ENCODE data around the gene CDC42EP5. TPM values are rescaled to one million over a fixed set of nuclear protein-coding genes. Genes with fewer than 3 reads are reported as not detected.

Gene CDC42EP5
- total RNA-seq, 1 experiment from 2014 or later, result 11.5 TPM

DNA sequence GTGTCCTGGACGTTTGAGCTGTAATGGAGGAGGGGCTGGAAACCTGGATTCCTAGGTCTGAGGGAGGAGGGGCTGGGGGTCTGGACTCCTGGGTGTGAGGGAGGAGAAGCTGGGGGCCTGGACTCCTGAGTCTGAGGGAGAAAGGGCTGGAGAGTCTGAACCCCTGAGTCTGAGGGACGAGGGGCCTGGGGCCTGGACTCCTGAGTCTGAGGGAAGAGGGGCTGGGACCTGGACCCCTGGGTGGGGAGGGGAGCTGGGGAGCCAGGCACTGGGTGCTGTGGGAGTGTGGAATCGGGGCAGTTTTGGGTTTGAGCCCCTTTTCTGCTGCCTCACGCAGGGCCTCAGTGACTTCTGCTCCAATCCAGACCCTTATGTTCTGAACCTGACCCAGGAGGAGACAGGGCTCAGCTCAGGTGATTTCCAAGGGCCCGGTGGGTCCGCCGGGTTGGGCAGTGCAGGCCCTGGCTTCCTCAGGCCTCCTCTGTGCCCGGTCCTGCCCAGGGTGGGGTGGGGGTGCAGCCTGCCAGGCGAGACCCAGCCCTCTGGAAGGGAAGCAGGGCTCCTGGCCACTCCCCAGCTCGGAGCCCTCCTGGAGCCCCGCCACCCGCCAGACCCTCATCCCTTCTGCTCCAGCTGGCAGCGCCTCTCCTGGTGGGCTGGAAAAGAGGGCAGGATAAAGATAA lies 43.4 kb downstream of the CDC42EP5 start (continued):
- TF ChIP-seq, protein P1, sequence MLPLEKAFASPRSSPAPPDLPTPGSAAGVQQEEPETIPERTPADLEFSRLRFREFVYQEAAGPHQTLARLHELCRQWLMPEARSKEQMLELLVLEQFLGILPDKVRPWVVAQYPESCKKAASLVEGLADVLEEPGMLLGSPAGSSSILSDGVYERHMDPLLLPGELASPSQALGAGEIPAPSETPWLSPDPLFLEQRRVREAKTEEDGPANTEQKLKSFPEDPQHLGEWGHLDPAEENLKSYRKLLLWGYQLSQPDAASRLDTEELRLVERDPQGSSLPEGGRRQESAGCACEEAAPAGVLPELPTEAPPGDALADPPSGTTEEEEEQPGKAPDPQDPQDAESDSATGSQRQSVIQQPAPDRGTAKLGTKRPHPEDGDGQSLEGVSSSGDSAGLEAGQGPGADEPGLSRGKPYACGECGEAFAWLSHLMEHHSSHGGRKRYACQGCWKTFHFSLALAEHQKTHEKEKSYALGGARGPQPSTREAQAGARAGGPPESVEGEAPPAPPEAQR (CRISPR knock-in tag; IDR thresholded peaks at IDR 0.05), result no peak
- TF ChIP-seq CREM (CRISPR knock-in tag; IDR thresholded peaks at IDR 0.05), result no peak
- TF ChIP-seq, protein P2, sequence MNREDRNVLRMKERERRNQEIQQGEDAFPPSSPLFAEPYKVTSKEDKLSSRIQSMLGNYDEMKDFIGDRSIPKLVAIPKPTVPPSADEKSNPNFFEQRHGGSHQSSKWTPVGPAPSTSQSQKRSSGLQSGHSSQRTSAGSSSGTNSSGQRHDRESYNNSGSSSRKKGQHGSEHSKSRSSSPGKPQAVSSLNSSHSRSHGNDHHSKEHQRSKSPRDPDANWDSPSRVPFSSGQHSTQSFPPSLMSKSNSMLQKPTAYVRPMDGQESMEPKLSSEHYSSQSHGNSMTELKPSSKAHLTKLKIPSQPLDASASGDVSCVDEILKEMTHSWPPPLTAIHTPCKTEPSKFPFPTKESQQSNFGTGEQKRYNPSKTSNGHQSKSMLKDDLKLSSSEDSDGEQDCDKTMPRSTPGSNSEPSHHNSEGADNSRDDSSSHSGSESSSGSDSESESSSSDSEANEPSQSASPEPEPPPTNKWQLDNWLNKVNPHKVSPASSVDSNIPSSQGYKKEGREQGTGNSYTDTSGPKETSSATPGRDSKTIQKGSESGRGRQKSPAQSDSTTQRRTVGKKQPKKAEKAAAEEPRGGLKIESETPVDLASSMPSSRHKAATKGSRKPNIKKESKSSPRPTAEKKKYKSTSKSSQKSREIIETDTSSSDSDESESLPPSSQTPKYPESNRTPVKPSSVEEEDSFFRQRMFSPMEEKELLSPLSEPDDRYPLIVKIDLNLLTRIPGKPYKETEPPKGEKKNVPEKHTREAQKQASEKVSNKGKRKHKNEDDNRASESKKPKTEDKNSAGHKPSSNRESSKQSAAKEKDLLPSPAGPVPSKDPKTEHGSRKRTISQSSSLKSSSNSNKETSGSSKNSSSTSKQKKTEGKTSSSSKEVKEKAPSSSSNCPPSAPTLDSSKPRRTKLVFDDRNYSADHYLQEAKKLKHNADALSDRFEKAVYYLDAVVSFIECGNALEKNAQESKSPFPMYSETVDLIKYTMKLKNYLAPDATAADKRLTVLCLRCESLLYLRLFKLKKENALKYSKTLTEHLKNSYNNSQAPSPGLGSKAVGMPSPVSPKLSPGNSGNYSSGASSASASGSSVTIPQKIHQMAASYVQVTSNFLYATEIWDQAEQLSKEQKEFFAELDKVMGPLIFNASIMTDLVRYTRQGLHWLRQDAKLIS (CRISPR knock-in tag; IDR thresholded peaks at IDR 0.05; ENCODE audit: borderline replicate concordance), result no peak

GRCh38 chr19:54429176-54429495 lies 44.0 kb downstream of the CDC42EP5 start:
- peaks cover 6% of the 10 kb centered on the region; the same call in 1 of the 2 replicates for H3K36me3 Mint-ChIP-seq
- H3K9me3 Mint-ChIP-seq, result no peaks in the 10 kb centered on the region
- ChIA-PET POLR2A (interaction anchor here (2.9 kb wide), 1 partner anchor 8 kb away, joined by 21 read pairs; no protein-coding TSS in a partner anchor), CTCF (interaction anchor here (2.1 to 5.8 kb wide), 5 partner anchors 8 to 44 kb away, joined by 13 to 58 read pairs (median 46); partner anchors contain the start of genes CDC42EP5 and TTYH1)
- peaks cover 49% of the 10 kb centered on the region for H3K27me3 Mint-ChIP-seq (ENCODE audit: low read depth)
- ATAC-seq (no peak), DNase-seq (ENCODE audit: low spot score) (no peak)
- H3K4me3 Mint-ChIP-seq, result no peak overlapping the region
- H3K4me1 Mint-ChIP-seq, result peaks cover 17% of the 10 kb centered on the region
- H3K27ac Mint-ChIP-seq, result no peak overlapping the region
- no peak for TF ChIP-seq KAT7 (CRISPR knock-in tag; IDR thresholded peaks at IDR 0.05; ENCODE audit: borderline replicate concordance)
- TF ChIP-seq ZNF263 (CRISPR knock-in tag; IDR thresholded peaks at IDR 0.05; ENCODE audit: low read depth), result no peak
- TF ChIP-seq MYBL2 (CRISPR knock-in tag; IDR thresholded peaks at IDR 0.05), result no peak
- no peak for TF ChIP-seq HMGA2 (CRISPR knock-in tag; IDR thresholded peaks at IDR 0.05)
- TF ChIP-seq SP1 (CRISPR knock-in tag; conservative IDR thresholded peaks at IDR 0.05), result no peak

- TF ChIP-seq, protein P3, sequence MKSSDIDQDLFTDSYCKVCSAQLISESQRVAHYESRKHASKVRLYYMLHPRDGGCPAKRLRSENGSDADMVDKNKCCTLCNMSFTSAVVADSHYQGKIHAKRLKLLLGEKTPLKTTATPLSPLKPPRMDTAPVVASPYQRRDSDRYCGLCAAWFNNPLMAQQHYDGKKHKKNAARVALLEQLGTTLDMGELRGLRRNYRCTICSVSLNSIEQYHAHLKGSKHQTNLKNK (CRISPR knock-in tag; IDR thresholded peaks at IDR 0.05), result no peak
- TF ChIP-seq ZNF121 (CRISPR knock-in tag; IDR thresholded peaks at IDR 0.05), result 0 out of 2 replicates have a peak, but pooled peaks have one; percentile 70
- no peak for TF ChIP-seq ZNF532 (CRISPR knock-in tag; IDR thresholded peaks at IDR 0.05; ENCODE audit: borderline replicate concordance)
- no peak for ATAC-seq
- peaks cover 14% of the 10 kb centered on the region for H3K4me1 Mint-ChIP-seq
Observed at GRCh38 chr19:54428323-54429175, 44.5 kb downstream of the CDC42EP5 start.

More at GRCh38 chr19:54428323-54429175, 44.5 kb downstream of the CDC42EP5 start:
- DNase-seq (ENCODE audit: low spot score), result no peak
- no peak overlapping the region for H3K27ac Mint-ChIP-seq
- H3K27me3 Mint-ChIP-seq (ENCODE audit: low read depth), result peaks cover 48% of the 10 kb centered on the region
- ChIA-PET POLR2A (interaction anchor here (0.6 to 2.9 kb wide), 2 partner anchors 8 to 16 kb away, joined by 3 to 21 read pairs; no protein-coding TSS in a partner anchor), CTCF (interaction anchor here (1.1 to 5.8 kb wide), 6 partner anchors 8 to 74 kb away, joined by 3 to 58 read pairs (median 34); partner anchors contain the start of gene TTYH1)
- H3K36me3 Mint-ChIP-seq, result peaks cover 10% of the 10 kb centered on the region
- H3K9me3 Mint-ChIP-seq, result no peaks in the 10 kb centered on the region
- H3K4me3 Mint-ChIP-seq, result no peak overlapping the region
